OCI-LY7 (cell line): ENCODE measurements around the gene NDN.

ENCODE experiments used
- EZH2phosphoT487 ChIP-seq: fragments of 200-600 bp; sonication (generic); IDR thresholded peaks from 2 replicates; pipeline ENCODE4 v1.6.1; 2018; ENCODE audit warnings: low read depth, borderline replicate concordance, mild to moderate bottlenecking, mixed run types, antibody characterized with exemption, low read length, moderate library complexity, mixed read lengths
- TF ChIP-seq, protein P1 (sequence below): fragments of 200-600 bp; sonication (generic); conservative IDR thresholded peaks from 2 replicates; pipeline ENCODE4 v1.5.1; 2014; ENCODE audit warnings: mild to moderate bottlenecking, antibody characterized with exemption, low read length, moderate library complexity, mixed read lengths

DNA sequence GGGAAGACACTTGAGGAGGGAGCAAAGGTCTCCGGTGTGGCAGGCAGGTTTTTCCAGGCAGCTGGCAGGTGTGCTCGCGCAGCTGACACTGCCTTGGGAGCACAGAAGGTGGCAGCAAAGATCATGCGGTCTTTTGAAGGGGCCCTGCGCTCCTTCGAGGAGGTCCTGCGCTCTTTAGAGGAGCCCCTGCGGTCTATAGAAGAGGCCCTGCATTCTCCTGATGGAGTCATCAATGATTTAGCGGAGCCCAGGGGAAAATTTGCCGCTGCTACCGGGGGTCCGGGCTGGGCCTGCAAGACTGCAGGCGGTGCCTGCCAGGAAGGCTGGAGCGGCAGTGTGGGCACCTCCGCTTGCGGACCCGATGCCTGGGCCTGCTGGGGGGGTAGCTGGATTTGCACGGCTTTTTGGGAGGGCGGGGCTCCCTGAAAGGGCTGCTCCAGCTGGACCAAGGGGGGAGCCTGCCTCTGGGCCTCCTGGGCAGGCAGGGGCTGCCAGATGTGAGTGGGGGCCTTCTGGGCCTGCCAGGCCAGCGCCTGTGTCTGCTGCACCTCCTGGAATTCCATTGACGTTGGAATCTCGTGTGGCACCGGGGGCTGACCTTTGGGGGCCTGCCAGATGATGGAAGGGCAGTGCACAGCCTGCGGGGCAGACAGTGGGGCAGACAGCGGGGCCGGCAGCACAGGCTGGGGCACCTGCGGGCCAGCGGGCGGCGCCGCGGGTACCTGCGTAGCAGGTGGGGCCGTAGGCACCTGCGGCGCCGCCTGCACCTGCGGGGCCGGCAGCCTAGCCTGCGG lies 41.5 kb downstream of the NDN start:
- TF ChIP-seq, protein P1, sequence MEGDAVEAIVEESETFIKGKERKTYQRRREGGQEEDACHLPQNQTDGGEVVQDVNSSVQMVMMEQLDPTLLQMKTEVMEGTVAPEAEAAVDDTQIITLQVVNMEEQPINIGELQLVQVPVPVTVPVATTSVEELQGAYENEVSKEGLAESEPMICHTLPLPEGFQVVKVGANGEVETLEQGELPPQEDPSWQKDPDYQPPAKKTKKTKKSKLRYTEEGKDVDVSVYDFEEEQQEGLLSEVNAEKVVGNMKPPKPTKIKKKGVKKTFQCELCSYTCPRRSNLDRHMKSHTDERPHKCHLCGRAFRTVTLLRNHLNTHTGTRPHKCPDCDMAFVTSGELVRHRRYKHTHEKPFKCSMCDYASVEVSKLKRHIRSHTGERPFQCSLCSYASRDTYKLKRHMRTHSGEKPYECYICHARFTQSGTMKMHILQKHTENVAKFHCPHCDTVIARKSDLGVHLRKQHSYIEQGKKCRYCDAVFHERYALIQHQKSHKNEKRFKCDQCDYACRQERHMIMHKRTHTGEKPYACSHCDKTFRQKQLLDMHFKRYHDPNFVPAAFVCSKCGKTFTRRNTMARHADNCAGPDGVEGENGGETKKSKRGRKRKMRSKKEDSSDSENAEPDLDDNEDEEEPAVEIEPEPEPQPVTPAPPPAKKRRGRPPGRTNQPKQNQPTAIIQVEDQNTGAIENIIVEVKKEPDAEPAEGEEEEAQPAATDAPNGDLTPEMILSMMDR, result no peak
- no peak for TF ChIP-seq EZH2phosphoT487
